OCI-LY7 (cell line): ENCODE measurements around the gene PLD1.

ENCODE experiments used
- CTCF ChIP-seq: fragments of 200-600 bp; sonication (generic); conservative IDR thresholded peaks from 2 replicates; pipeline ENCODE4 v1.5.1; 2014; ENCODE audit warnings: mild to moderate bottlenecking, antibody characterized with exemption, low read length, moderate library complexity, mixed read lengths
- EZH2phosphoT487 ChIP-seq: fragments of 200-600 bp; sonication (generic); IDR thresholded peaks from 2 replicates; pipeline ENCODE4 v1.6.1; 2018; ENCODE audit warnings: low read depth, borderline replicate concordance, mild to moderate bottlenecking, mixed run types, antibody characterized with exemption, low read length, moderate library complexity, mixed read lengths

GRCh38 chr3:171654326-171654725, 156.0 kb downstream of the PLD1 start:
- no peak for TF ChIP-seq CTCF
- no peak for TF ChIP-seq EZH2phosphoT487
